ENCODE results near the gene SCNN1A.

Gene SCNN1A

DNA sequence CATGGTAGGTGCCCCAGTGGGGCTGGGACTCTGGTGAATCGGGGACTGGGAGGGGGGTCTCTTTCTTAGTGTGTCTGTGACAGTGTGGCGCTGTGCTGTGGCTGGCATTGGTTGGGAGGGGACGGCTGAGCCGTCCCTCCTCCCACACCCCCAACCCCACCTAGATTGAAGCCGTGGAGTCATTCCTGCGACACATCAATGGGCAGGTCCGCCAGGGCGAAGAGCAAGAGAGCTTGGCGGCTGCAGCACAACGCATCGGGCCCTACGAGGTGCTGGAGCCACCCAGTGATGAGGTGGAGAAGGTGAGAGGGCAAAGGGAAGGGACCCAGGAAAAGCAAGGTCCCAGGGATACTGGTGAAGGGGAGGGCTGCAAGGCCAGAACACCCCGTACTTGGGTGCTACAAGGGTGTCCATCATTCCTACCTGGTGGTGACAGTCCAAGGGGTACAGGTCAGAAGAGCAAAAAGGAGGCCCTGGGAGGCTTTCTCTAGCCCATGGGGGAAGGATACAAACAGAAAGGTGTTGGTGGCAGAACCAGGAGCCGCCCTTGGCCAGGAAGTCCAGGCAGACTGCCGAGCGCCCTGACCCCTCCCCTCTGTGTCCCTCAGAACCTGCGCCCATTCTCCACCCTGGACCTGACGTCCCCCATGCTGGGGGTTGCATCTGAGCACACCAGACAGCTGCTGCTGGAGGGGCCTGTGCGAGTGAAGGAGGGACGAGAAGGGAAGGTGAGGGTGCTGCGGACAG, 57.5 kb downstream of the SCNN1A start:
- DNase-seq (ENCODE audit: low read depth): no peak
- no peak for TF ChIP-seq CTCF (conservative IDR thresholded peaks at IDR 0.05; ENCODE audit: low read length)
- no peak overlapping the region for H3K4me3 ChIP-seq (ENCODE audit: low read length)

DNA sequence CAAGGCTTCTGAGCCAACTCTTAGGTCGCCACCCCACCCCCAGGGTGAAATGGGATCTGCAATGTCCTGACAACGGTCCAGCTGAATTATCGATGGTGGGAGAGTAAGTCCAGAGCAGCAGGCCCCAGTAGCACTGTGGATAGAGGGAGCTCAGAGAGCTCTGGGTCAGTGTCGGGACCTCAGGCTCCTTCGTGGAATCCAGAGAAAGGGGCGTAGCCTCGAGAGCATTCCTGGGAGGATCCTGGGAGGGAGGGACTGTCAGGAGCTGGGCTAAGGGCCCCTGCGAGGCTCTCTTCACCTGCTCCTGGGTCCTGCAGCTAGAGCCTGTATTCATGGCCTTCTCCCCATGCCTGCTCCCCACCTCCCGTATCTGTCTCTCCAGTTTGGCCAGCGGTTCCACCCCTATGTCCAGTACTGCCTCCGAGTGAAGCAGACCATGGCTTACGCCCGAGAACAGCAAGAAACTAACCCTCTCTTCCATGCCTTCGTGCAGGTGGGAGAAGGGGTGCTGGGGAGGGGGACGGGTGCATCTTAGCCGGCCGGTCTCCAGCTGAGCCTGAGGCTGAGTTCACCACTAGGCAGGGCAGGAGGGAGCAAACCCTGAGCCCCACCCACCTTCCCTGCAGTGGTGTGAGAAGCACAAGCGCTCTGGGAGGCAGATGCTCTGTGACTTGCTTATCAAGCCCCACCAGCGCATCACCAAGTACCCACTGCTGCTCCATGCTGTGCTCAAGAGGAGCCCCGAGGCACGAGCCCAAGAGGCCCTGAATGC, 58.3 kb downstream of the SCNN1A start:
- H3K4me3 ChIP-seq (ENCODE audit: low read length): no peak overlapping the region
- no peak for TF ChIP-seq CTCF (conservative IDR thresholded peaks at IDR 0.05; ENCODE audit: low read length)
- no peak for DNase-seq (ENCODE audit: low read depth)

- no peak overlapping the region for H3K4me3 ChIP-seq (ENCODE audit: low read length)
- TF ChIP-seq CTCF (conservative IDR thresholded peaks at IDR 0.05; ENCODE audit: low read length): no peak
- DNase-seq (ENCODE audit: low read depth): no peak
These were observed 59.4 kb downstream of the SCNN1A start for GRCh38 chr12:6315704-6316597.

DNA sequence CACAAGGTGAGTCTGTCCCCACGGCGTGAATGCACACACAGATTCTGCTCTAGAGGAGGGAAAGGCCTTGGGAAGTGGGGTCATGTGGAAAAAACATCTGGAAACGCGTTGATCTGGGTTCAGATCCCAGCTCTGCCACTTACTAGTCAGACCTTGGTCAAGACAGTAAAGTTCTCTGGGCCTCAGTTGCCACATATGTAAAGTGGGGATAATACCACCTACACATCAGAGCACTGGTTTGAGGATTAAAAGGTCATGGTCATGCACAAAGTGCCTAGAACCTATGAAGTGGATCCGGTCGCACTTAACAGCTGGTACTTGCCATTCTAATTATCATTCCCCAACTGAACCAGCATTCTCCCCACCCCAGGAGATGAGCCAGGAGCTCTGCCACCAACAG, 60.2 kb downstream of the SCNN1A start:
- DNase-seq (ENCODE audit: low read depth): no peak
- TF ChIP-seq CTCF (conservative IDR thresholded peaks at IDR 0.05; ENCODE audit: low read length): no peak
- H3K4me3 ChIP-seq (ENCODE audit: low read length): no peak overlapping the region

- TF ChIP-seq CTCF (conservative IDR thresholded peaks at IDR 0.05; ENCODE audit: low read length): no peak
- DNase-seq (ENCODE audit: low read depth): no peak
- H3K4me3 ChIP-seq (ENCODE audit: low read length): no peak overlapping the region
These were observed 60.6 kb downstream of the SCNN1A start for GRCh38 chr12:6314776-6315175.

DNA sequence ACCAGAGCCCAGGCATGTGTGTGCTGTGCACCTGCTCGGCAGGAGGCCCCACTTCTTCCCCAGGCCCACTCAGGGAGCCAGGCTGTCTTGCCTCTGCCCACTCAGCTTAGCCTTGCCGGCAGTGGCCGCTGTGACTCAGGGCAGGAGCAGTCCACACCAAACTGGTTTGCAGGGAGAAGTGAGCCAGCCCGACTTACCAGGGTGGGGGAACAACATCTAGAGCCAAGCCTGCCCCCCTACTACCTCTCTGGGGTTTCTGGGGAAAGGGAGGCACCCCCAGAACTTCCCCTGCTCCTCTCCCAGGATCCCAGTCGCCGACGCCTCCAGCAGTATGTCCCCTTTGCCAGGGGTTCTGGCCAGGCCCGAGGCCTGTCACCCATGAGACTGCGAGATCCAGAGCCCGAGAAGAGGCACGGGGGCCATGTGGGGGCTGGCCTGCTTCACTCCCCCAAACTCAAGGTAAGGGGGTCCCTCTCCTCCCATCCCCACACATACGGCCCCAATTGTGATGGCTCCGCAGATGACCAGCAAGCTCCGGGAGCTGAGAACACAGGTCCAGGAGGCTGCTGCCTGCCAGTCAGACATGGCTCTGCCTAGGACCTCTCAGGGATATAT, 61.9 kb downstream of the SCNN1A start:
- DNase-seq (ENCODE audit: low read depth): no peak
- H3K4me3 ChIP-seq (ENCODE audit: low read length): no peak overlapping the region
- TF ChIP-seq CTCF (conservative IDR thresholded peaks at IDR 0.05; ENCODE audit: low read length): no peak

Data from AG10803 (cell line).